Measurements from ENCODE around the gene PPIL6.

PPIL6 gene

DNA sequence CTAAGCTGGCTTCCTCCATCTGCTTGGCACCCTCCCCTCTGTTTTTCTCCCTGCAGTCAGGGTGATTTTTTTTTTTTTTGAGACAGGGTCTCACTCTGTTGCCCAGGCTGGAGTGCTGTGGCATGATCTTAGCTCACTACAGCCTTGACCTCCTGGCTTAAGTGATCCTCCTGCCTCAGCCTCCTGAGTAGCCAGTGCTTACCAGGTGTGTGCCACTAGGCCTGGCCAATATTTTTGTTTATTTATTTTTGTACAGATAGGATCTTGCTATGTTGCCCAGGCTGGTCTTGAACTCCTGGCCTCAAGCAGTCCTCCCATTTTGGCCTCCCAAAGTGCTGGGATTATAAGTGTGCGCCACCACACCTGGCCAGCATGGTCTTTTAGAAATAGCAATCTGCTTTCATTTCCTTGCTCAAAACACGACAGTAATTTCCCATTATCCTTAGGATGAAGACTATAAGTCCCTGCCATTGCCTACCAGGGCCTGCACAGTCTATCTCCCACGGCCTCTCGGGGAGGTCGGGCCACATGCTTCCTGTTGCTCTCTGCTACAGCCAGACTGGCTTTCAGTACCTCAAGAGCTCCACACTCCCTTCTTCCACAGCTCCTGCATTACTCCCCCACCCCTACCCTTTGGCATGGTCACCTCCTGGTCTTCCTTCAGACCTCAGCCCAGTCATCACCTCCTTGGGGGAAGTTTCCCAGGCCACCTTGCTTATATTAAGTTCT, 47.1 kb downstream of the PPIL6 start:
- no peak overlapping the region for H3K27ac ChIP-seq
- no peak for TF ChIP-seq CTCF (conservative IDR thresholded peaks at IDR 0.05; ENCODE audit: low read depth)
- CTCF ChIA-PET = interaction anchor here (0.7 kb wide), 1 partner anchor 90 kb away, joined by 3 read pairs; no protein-coding TSS in a partner anchor
- no peak for DNase-seq (ENCODE audit: low spot score)
- POLR2A ChIA-PET (ENCODE audit: low non-redundant PET) = no interaction called here

DNA sequence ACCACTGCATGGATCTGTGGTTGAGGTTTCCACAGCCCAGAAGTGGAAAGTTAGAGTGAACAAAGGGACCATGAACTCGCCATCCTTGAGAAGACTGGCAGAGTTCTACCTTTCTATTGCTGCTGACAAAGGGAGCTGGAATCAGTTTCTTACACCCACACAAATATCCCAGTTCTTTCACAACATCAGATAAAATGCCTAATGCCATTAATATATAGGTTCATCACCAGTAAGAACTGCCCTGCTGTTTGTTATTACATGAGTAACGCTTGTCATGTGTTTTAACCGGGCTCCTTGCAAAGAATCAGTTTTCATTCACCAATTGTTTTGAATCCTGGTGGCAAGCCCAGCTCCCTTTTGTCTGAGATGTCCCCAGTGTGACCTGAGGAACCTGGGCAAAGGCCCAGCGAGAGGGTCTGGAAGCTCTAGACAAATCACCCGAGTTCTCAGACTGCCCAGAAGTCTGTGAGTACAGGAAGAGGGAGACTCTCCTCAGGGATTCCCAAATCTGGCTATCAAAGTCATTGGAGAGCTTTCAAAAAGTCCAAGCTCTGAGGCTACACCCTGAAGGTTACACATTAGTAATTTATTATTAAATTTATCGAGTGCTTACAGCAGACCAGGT, 50.7 kb downstream of the PPIL6 start:
- POLR2A ChIA-PET (ENCODE audit: low non-redundant PET) = no interaction called here
- no peak for TF ChIP-seq CTCF (conservative IDR thresholded peaks at IDR 0.05; ENCODE audit: low read depth)

GRCh38 chr6:109388265-109388664, 52.2 kb downstream of the PPIL6 start:
- no peak for TF ChIP-seq CTCF (conservative IDR thresholded peaks at IDR 0.05; ENCODE audit: low read depth)
- CTCF ChIA-PET = interaction anchor here (0.6 kb wide), 1 partner anchor 194 kb away, joined by 3 read pairs; no protein-coding TSS in a partner anchor
- H3K27ac ChIP-seq = no peak overlapping the region
- POLR2A ChIA-PET (ENCODE audit: low non-redundant PET) = no interaction called here
- no peak for DNase-seq (ENCODE audit: low spot score)

More for the DNA sequence above, 50.7 kb downstream of the PPIL6 start:
- DNase-seq (ENCODE audit: low spot score) = no peak
- no peak overlapping the region for H3K27ac ChIP-seq
- CTCF ChIA-PET = interaction anchor here (0.8 kb wide), 1 partner anchor 650 kb away, joined by 4 read pairs; no protein-coding TSS in a partner anchor

- POLR2A ChIA-PET (ENCODE audit: low non-redundant PET) = interaction anchor here (0.7 to 1.5 kb wide), 2 partner anchors 58 to 79 kb away, joined by 3 to 4 read pairs; partner anchors contain the start of genes PPIL6 and SMPD2
- H3K27ac ChIP-seq = peak overlapping the region; percentile 99
- CTCF ChIA-PET = interaction anchor here (0.6 to 2.0 kb wide), 14 partner anchors 13 to 196 kb away, joined by 3 to 16 read pairs (median 4); no protein-coding TSS in a partner anchor
- DNase-seq (ENCODE audit: low spot score) = no peak
- TF ChIP-seq CTCF (conservative IDR thresholded peaks at IDR 0.05; ENCODE audit: low read depth) = peak; percentile 43; the same call in 1 of the 2 replicates
Observed at GRCh38 chr6:109383438-109383940, 56.9 kb downstream of the PPIL6 start.

DNA sequence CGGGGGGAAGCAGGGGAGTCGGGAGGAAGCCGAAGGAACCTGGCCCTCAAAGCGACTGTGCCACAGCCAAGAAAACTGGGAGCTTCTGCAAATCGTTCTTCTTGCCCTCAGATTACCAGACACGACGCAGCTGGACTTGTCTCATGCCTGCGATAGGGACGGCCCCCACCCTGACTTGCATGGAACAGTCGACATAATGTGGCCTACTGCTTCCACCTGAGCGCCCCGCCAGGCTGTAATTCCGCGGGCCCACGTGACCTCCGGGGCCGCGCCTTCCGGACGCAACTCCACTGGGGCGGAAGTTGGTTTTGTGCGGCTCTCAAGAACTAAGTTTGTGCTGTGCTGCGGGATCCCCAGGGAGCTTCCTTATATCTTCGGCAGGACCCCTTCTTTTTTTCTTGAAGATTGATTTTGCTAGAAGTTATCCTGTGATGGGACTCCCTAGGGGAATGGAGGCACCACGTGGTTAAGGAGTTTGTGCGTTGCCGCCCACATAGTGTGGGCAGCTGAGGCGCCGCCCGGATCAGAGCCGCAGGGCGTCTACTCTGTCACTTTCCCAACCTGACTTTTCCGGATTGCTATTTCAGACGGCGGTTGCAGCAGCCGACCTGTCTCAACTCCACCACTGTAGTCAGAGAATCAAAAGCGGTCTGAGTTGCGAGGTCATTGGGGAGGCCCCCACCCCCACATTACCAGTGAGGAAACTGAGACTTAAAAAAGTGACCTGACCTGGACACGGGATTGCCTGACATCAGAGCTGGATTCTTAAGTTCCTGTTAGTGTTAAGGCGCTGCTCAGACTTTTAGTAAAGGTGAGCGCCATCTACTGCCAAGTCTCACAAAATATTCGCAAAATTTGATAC, 57.6 kb downstream of the PPIL6 start:
- ChIA-PET POLR2A (ENCODE audit: low non-redundant PET) (interaction anchor here (0.7 to 1.5 kb wide), 3 partner anchors 57 to 78 kb away, joined by 3 to 4 read pairs (median 4); partner anchors contain the start of genes PPIL6 and SMPD2), CTCF (interaction anchor here (0.5 to 2.0 kb wide), 14 partner anchors 12 to 1753 kb away, joined by 3 to 16 read pairs (median 4); no protein-coding TSS in a partner anchor)
- DNase-seq (ENCODE audit: low spot score) = peak; percentile 95
- peak overlapping the region; percentile 99 for H3K27ac ChIP-seq
- TF ChIP-seq CTCF (conservative IDR thresholded peaks at IDR 0.05; ENCODE audit: low read depth) = peak; percentile 71

Measured in RWPE1 (cell line).